A673 (cell line): Measurements from ENCODE around the gene ESR2. TPM values are rescaled to one million over a fixed set of nuclear protein-coding genes. Genes with fewer than 3 reads are reported as not detected.

Experiments used
- Bru-seq: library from RNA; stranded (reverse); fragments of 400-500 nt; gene quantifications from one replicate; lab custom pipeline; 2021; lab: Mats Ljungman, UMichigan
- BruChase-seq, 2 experiments: library from RNA; stranded (reverse); fragments of 400-500 nt; gene quantifications; one replicate each; lab custom pipeline; 2021; lab: Mats Ljungman, UMichigan
- BruUV-seq: library from RNA; stranded (reverse); fragments of 400-500 nt; replicated peaks from 2 replicates; lab custom pipeline; 2021; lab: Mats Ljungman, UMichigan
- CTCF ChIA-PET: fragments of 300-600 bp; sonication (Branson Sonifier 250); formaldehyde crosslinking; loops from one replicate; lab custom pipeline; 2022; ENCODE audit warnings: antibody characterized with exemption; lab: Charles Lee
- POLR2A ChIA-PET: fragments of 300-600 bp; sonication (Branson Sonifier 250); formaldehyde crosslinking; loops from one replicate; lab custom pipeline; 2022; ENCODE audit warnings: antibody characterized with exemption; ENCODE audit not compliant: low non-redundant PET; lab: Charles Lee
- DNase-seq: peaks from one replicate; pipeline ENCODE4 v3.0.0-alpha.2; 2015; ENCODE audit warnings: low spot score
- H3K27ac ChIP-seq: fragments of 200-600 bp; sonication (generic); 2 replicates; pipeline ENCODE4 v1.5.1; 2016; ENCODE audit warnings: mixed run types, low read depth, mild to moderate bottlenecking, mixed read lengths, antibody characterized with exemption, low read length; ENCODE audit not compliant: poor library complexity, severe bottlenecking
- H3K27me3 ChIP-seq: fragments of 200-600 bp; sonication (generic); replicated peaks from 2 replicates; pipeline ENCODE4 v1.6.1; 2017; ENCODE audit warnings: mixed run types, low read depth, mild to moderate bottlenecking, mixed read lengths, antibody characterized with exemption, low read length; ENCODE audit not compliant: insufficient read depth, poor library complexity
- H3K36me3 ChIP-seq: fragments of 200-600 bp; sonication (generic); 2 replicates; pipeline ENCODE4 v1.6.1; 2016; ENCODE audit warnings: mixed run types, mild to moderate bottlenecking, mixed read lengths, antibody characterized with exemption, low read length; ENCODE audit not compliant: insufficient read depth, poor library complexity, severe bottlenecking
- H3K4me1 ChIP-seq: fragments of 200-600 bp; sonication (generic); 2 replicates; pipeline ENCODE4 v1.6.1; 2017; ENCODE audit warnings: mixed run types, mild to moderate bottlenecking, mixed read lengths, antibody characterized with exemption, low read length; ENCODE audit not compliant: insufficient read depth, poor library complexity, severe bottlenecking
- H3K4me3 ChIP-seq: fragments of 200-600 bp; sonication (generic); 2 replicates; pipeline ENCODE4 v1.5.1; 2016; ENCODE audit warnings: low read depth, mixed run types, mild to moderate bottlenecking, mixed read lengths, low read length; ENCODE audit not compliant: poor library complexity, severe bottlenecking
- H3K9me3 ChIP-seq: fragments of 200-600 bp; sonication (generic); 2 replicates; pipeline ENCODE4 v1.6.1; 2016; ENCODE audit warnings: mixed run types, low read depth, mild to moderate bottlenecking, mixed read lengths, antibody characterized with exemption, low read length; ENCODE audit not compliant: poor library complexity, severe bottlenecking
- EZH2 ChIP-seq: fragments of 200-600 bp; sonication (generic); IDR thresholded peaks from 2 replicates; pipeline ENCODE4 v1.6.1; 2017; ENCODE audit warnings: borderline replicate concordance, low read depth, mild to moderate bottlenecking, mixed read lengths, antibody characterized with exemption, low read length; ENCODE audit not compliant: poor library complexity, severe bottlenecking
- intact Hi-C: fragments of 100-400 bp; cut with micrococcal nuclease; formaldehyde crosslinking; loops from one replicate; pipeline ENCODE4 v1.10.0; 2022; ENCODE audit not compliant: unreplicated experiment
- long read RNA-seq: library from polyadenylated mRNA; stranded (forward); transcript quantifications from one replicate; pipeline ENCODE4 v2.0.0, GENCODE V29; 2022
- total RNA-seq: library from RNA; stranded (reverse); gene quantifications from 2 replicates; pipeline ENCODE4 v1.2.3, GENCODE V29; 2021
- TF ChIP-seq, protein P1 (sequence below): fragments of 300-800, 200-600 bp; sonication (generic); conservative IDR thresholded peaks from 2 replicates; pipeline ENCODE4 v1.5.1; 2017; ENCODE audit warnings: low read depth, mild to moderate bottlenecking, antibody characterized with exemption, low read length, moderate library complexity, mixed read lengths

ESR2 gene
- total RNA-seq = 0.46 and 0.71 TPM in 2 replicates
- Bru-seq, nascent RNA = percentile 27 among the genes with signal in this experiment
- percentile 27 among the genes with signal in this experiment for BruChase-seq, experiment 1, labeled RNA remaining after a 2-hour chase
- percentile 33 among the genes with signal in this experiment for BruChase-seq, experiment 2, labeled RNA remaining after a 6-hour chase
- long read RNA-seq, partial matches to known transcripts = 0 of 16 reads
- long read RNA-seq, other reads (novel, unspliced or antisense) = 16 of 16 reads

DNA sequence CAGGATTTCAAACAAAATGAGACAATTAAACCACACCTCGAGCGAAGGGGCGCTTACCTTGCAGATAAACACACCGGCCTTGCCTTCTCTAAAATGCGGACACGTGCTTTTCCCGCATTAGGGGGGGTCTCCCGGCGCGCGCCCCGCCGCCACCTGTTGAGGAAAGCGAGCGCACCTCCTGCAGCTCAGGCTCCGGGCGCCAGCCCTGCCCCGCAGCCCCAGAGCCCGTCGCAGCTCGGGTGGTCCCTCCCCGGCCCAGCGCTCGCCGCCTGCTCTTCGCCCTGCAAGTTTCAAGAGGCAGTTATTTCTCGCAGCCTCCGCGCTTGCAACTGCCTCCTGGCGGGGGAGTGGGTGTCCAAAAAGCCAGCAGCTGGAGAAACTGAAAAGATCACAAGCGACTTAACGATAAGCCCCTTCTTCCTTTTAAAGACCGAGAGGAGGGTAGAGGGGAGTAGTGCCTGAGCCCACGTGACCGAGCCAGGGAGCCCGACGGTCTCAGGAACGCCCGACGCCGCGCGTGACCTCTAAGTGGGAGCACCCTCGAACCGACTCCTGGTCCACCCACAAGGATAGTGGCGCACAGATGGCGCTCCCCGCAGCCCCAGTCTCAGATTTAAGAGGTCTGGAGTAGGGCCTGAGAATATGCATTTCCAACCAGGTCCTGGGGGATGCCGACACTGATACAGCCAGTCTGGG, at the start of gene ESR2:
Gene ESR2, minus strand, starts transcription at position 396 of the 696 bp plus-strand sequence. CDS start 11,386 bp downstream, outside the sequence.
- Histone ChIP-seq H3K27me3 (no peaks in the 10 kb centered on the region), H3K4me3 (peak within 1 kb of the TSS; percentile 45), H3K4me1 (peaks cover 9% of the 10 kb centered on the region), H3K9me3 (no peaks in the 10 kb centered on the region), H3K36me3 (no peaks in the 10 kb centered on the region), H3K27ac (no peak within 1 kb of the TSS)
- ChIA-PET POLR2A (no interaction called here), CTCF (interaction anchor here (0.6 to 2.4 kb wide), 3 partner anchors 9 to 156 kb away, joined by 3 to 10 read pairs (median 7); no protein-coding TSS in a partner anchor)
- TF ChIP-seq, protein P1, sequence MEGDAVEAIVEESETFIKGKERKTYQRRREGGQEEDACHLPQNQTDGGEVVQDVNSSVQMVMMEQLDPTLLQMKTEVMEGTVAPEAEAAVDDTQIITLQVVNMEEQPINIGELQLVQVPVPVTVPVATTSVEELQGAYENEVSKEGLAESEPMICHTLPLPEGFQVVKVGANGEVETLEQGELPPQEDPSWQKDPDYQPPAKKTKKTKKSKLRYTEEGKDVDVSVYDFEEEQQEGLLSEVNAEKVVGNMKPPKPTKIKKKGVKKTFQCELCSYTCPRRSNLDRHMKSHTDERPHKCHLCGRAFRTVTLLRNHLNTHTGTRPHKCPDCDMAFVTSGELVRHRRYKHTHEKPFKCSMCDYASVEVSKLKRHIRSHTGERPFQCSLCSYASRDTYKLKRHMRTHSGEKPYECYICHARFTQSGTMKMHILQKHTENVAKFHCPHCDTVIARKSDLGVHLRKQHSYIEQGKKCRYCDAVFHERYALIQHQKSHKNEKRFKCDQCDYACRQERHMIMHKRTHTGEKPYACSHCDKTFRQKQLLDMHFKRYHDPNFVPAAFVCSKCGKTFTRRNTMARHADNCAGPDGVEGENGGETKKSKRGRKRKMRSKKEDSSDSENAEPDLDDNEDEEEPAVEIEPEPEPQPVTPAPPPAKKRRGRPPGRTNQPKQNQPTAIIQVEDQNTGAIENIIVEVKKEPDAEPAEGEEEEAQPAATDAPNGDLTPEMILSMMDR = peak; percentile 30; the same call in 1 of the 2 replicates
- TF ChIP-seq EZH2 = no peak
- intact Hi-C loops = loop anchor here (5.0 to 10.0 kb wide), 2 partner anchors 497 to 909 kb away; no protein-coding TSS in a partner anchor
- BruUV-seq = no TSS peak
- peak; percentile 56 for DNase-seq

DNA sequence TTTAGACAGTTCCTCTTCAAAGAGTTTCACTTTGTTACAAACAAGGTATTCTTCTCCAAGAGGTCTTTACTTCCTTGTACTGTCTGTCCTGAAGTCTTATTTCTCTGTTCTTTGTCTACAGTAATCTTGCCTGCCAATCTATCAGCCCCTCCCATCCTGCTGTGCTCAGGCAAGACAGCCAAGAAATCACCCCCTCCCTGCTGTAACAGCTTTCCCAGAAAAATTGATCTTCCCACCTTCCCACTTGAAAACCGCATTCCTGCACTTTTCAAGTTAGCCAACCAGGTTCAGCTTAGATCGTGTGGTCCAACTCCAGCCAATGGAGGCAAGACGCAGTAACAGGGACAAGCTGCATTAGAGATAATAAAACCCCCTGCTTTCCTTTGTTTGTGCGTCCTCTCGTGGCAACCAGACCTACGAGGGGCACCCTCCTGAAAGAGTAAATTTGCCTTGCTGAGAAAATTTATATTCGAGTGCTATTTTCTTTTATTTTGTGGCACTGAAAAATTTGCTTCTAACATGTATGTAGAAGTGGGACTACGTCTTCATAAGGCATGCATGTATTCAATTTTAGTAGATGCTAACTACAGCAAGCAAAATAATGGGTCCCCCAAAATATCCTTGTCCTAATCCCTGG, 46.5 kb upstream of the ESR2 start:
- ChIA-PET POLR2A (no interaction called here), CTCF (no interaction called here)
- H3K27me3 ChIP-seq = no peaks in the 10 kb centered on the region
- BruUV-seq = no TSS peak
- DNase-seq = no peak
- TF ChIP-seq, protein P1 = no peak
- no peak for TF ChIP-seq EZH2
- peaks cover 10% of the 10 kb centered on the region for H3K4me1 ChIP-seq
- peaks cover 9% of the 10 kb centered on the region for H3K9me3 ChIP-seq
- intact Hi-C loops = loop anchor here (5.0 kb wide), 3 partner anchors 137 to 422 kb away; no protein-coding TSS in a partner anchor
- H3K36me3 ChIP-seq = no peaks in the 10 kb centered on the region
- no peak overlapping the region for H3K27ac ChIP-seq
- H3K4me3 ChIP-seq = no peak overlapping the region
